ENCODE measurements around the gene PDE4D. TPM values are rescaled to one million over a fixed set of nuclear protein-coding genes. Genes with fewer than 3 reads are reported as not detected.

The PDE4D gene
- polyA plus RNA-seq, 1 donor (not counting 4 experiments of a cell fraction or from before 2014, with no cell fraction given) = 3.6 TPM

- Histone ChIP-seq H3K9me1 (ENCODE audit: control insufficient read depth, extremely low read depth, insufficient read depth, low read length) (no peaks in the 10 kb centered on the region), H4K20me1 (ENCODE audit: control insufficient read depth, extremely low read depth, insufficient read depth, low read length) (no peaks in the 10 kb centered on the region), H3K4me2 (ENCODE audit: control insufficient read depth, extremely low read depth, insufficient read depth, low read depth, low read length) (no peak overlapping the region), H3K9ac (ENCODE audit: control insufficient read depth, extremely low read depth, insufficient read depth, low read length) (no peak overlapping the region), H3K9me3 (ENCODE audit: control insufficient read depth, low read depth, low read length) (no peaks in the 10 kb centered on the region), H3K4me3 (ENCODE audit: control insufficient read depth in 2 of 3, extremely low read depth in 1 of 3, insufficient read depth in 2 of 3, low read depth in 1 of 3, low read length in 3 of 3) (no peak overlapping the region), H2AFZ (ENCODE audit: control insufficient read depth, low read length) (no peak overlapping the region), H3K4me1 (ENCODE audit: control insufficient read depth, extremely low read depth, insufficient read depth, low read length) (peaks cover 8% of the 10 kb centered on the region), H3K79me2 (ENCODE audit: control insufficient read depth, insufficient read depth, low read length) (no peaks in the 10 kb centered on the region), H3K27me3 (ENCODE audit: control insufficient read depth, extremely low read depth, insufficient read depth, low read length) (no peaks in the 10 kb centered on the region), H3K36me3 (ENCODE audit: control insufficient read depth in 2 of 2, extremely low read depth in 1 of 2, insufficient read depth in 2 of 2, low read length in 2 of 2) (no peaks in the 10 kb centered on the region), H3K27ac (ENCODE audit: control insufficient read depth, insufficient read depth, low read length) (no peak overlapping the region)
- no peak for TF ChIP-seq EZH2 (IDR thresholded peaks at IDR 0.05; ENCODE audit: low read length)
- TF ChIP-seq CTCF (optimal IDR thresholded peaks at IDR 0.05 in 1 of 3, IDR thresholded peaks at IDR 0.05 in 1 of 3, conservative IDR thresholded peaks at IDR 0.05 in 1 of 3; ENCODE audit: extremely low read depth in 1 of 3, insufficient read depth in 2 of 3, low read length in 3 of 3) = no peak
- DNase-seq (ENCODE audit: low read depth, low spot score) (no peak), FAIRE-seq (no peak)
- dilution Hi-C loops (cut with MboI; ENCODE audit: extremely low pct_ligation_motif_present, low sequenced_read_pairs) = no loop called here
Observed at GRCh38 chr5:59600998-59601397, 292.5 kb downstream of the PDE4D start.

GRCh38 chr5:59600153-59600552, 293.4 kb downstream of the PDE4D start:
- dilution Hi-C loops (cut with MboI; ENCODE audit: extremely low pct_ligation_motif_present, low sequenced_read_pairs) = no loop called here
- no peak overlapping the region for H3K4me2 ChIP-seq (ENCODE audit: control insufficient read depth, extremely low read depth, insufficient read depth, low read depth, low read length)
- no peak for FAIRE-seq

More at GRCh38 chr5:59600153-59600552, 293.4 kb downstream of the PDE4D start:
- Histone ChIP-seq H3K27me3 (ENCODE audit: control insufficient read depth, extremely low read depth, insufficient read depth, low read length) (no peaks in the 10 kb centered on the region), H3K4me1 (ENCODE audit: control insufficient read depth, extremely low read depth, insufficient read depth, low read length) (peaks cover 8% of the 10 kb centered on the region), H4K20me1 (ENCODE audit: control insufficient read depth, extremely low read depth, insufficient read depth, low read length) (no peaks in the 10 kb centered on the region), H3K9me1 (ENCODE audit: control insufficient read depth, extremely low read depth, insufficient read depth, low read length) (no peaks in the 10 kb centered on the region), H2AFZ (ENCODE audit: control insufficient read depth, low read length) (no peak overlapping the region), H3K9me3 (ENCODE audit: control insufficient read depth, low read depth, low read length) (no peaks in the 10 kb centered on the region), H3K4me3 (ENCODE audit: control insufficient read depth in 2 of 3, extremely low read depth in 1 of 3, insufficient read depth in 2 of 3, low read depth in 1 of 3, low read length in 3 of 3) (no peak overlapping the region), H3K27ac (ENCODE audit: control insufficient read depth, insufficient read depth, low read length) (no peak overlapping the region), H3K36me3 (ENCODE audit: control insufficient read depth in 2 of 2, extremely low read depth in 1 of 2, insufficient read depth in 2 of 2, low read length in 2 of 2) (no peaks in the 10 kb centered on the region), H3K9ac (ENCODE audit: control insufficient read depth, extremely low read depth, insufficient read depth, low read length) (no peak overlapping the region), H3K79me2 (ENCODE audit: control insufficient read depth, insufficient read depth, low read length) (no peaks in the 10 kb centered on the region)
- DNase-seq (ENCODE audit: low read depth, low spot score) = no peak
- no peak for TF ChIP-seq EZH2 (IDR thresholded peaks at IDR 0.05; ENCODE audit: low read length)
- no peak for TF ChIP-seq CTCF (optimal IDR thresholded peaks at IDR 0.05 in 1 of 3, IDR thresholded peaks at IDR 0.05 in 1 of 3, conservative IDR thresholded peaks at IDR 0.05 in 1 of 3; ENCODE audit: extremely low read depth in 1 of 3, insufficient read depth in 2 of 3, low read length in 3 of 3)
